Endothelial cell of umbilical vein (primary cell): ENCODE measurements around the gene ARID1B. TPM values are rescaled to one million over a fixed set of nuclear protein-coding genes. Genes with fewer than 3 reads are reported as not detected.

Source experiments
- BruUV-seq: library from RNA; stranded (reverse); fragments of 400-500 nt; replicated peaks from 2 replicates; lab custom pipeline; 2021; lab: Mats Ljungman, UMichigan
- CTCF ChIA-PET: fragments of 300-600, 350-600 bp; sonication (Branson Sonifier 250); formaldehyde crosslinking; loops from one replicate; lab custom pipeline; 2021; ENCODE audit warnings: antibody characterized with exemption, inconsistent platforms; lab: Charles Lee
- POLR2A ChIA-PET: fragments of 300-600, 350-600 bp; sonication (Branson Sonifier 250); formaldehyde crosslinking; loops from one replicate; lab custom pipeline; 2021; ENCODE audit warnings: antibody characterized with exemption, inconsistent platforms; lab: Charles Lee
- DNase-seq: peaks from one replicate; pipeline ENCODE4 v3.0.0-alpha.2; 2011; ENCODE audit warnings: low read depth, low spot score
- FAIRE-seq: peaks from 2 replicates; lab custom pipeline; 2011; peaks lifted over from hg19 to GRCh38; lab: Jason Lieb, UNC
- H2AFZ ChIP-seq: 2 replicates; pipeline ENCODE4 v1.6.0; 2012; ENCODE audit warnings: low read depth, low read length, control low read depth, inconsistent platforms
- H3K27ac ChIP-seq: 2 replicates; pipeline ENCODE4 v1.5.1; 2011; ENCODE audit warnings: low read depth, mild to moderate bottlenecking, control low read depth, low read length, moderate library complexity; ENCODE audit not compliant: insufficient read depth
- H3K27me3 ChIP-seq, 2 experiments: 2 replicates each; pipeline versions ENCODE4 v1.6.0 to v1.6.1; 2011; ENCODE audit warnings: low read length in 2 of 2, mixed read lengths in 1 of 2; ENCODE audit not compliant: control insufficient read depth in 2 of 2, insufficient read depth in 2 of 2
- H3K36me3 ChIP-seq, 2 experiments: 2 replicates in 1 of 2; 3 replicates in 1 of 2; pipeline ENCODE4 v1.5.1; 2011; ENCODE audit warnings: low read length in 2 of 2, mild to moderate bottlenecking in 1 of 2, moderate library complexity in 1 of 2; ENCODE audit not compliant: control insufficient read depth in 2 of 2, insufficient read depth in 2 of 2; ENCODE audit errors: extremely low read depth in 1 of 2
- H3K4me1 ChIP-seq: 3 replicates; pipeline ENCODE4 v1.5.1; 2011; ENCODE audit warnings: mild to moderate bottlenecking, low read length; ENCODE audit not compliant: control insufficient read depth, insufficient read depth; ENCODE audit errors: extremely low read depth
- H3K4me2 ChIP-seq: 2 replicates; pipeline ENCODE4 v1.6.1; 2011; ENCODE audit warnings: low read length, control low read depth, mixed read lengths; ENCODE audit not compliant: insufficient read depth
- H3K4me3 ChIP-seq, 3 experiments: fragments of 200-600 bp in 1 of 3; sonication (generic), shearing (Covaris generic) in 1 of 3; replicated peaks in 1 of 3; 2 replicates each; pipeline ENCODE4 v1.5.1; 2011 to 2016; ENCODE audit warnings: control low read depth in 3 of 3, low read length in 3 of 3, mild to moderate bottlenecking in 2 of 3, inconsistent platforms in 1 of 3, low read depth in 1 of 3, moderate library complexity in 1 of 3; ENCODE audit not compliant: insufficient read depth in 1 of 3
- H3K79me2 ChIP-seq: 2 replicates; pipeline ENCODE4 v1.6.0; 2012; ENCODE audit warnings: low read length, inconsistent platforms; ENCODE audit not compliant: control insufficient read depth, insufficient read depth
- H3K9ac ChIP-seq: replicated peaks from 2 replicates; pipeline ENCODE3; 2011; ENCODE audit warnings: low read length, control low read depth; ENCODE audit not compliant: insufficient read depth; ENCODE audit errors: extremely low read depth
- H3K9me1 ChIP-seq: replicated peaks from 3 replicates; pipeline ENCODE4 v1.6.0; 2011; ENCODE audit warnings: mild to moderate bottlenecking, low read length; ENCODE audit not compliant: control insufficient read depth, insufficient read depth; ENCODE audit errors: extremely low read depth
- H3K9me3 ChIP-seq: replicated peaks from 2 replicates; pipeline ENCODE4 v1.5.1; 2012; ENCODE audit warnings: low read length, inconsistent platforms; ENCODE audit not compliant: control insufficient read depth, insufficient read depth
- H4K20me1 ChIP-seq: replicated peaks from 2 replicates; pipeline ENCODE3; 2011; ENCODE audit warnings: mild to moderate bottlenecking, low read length; ENCODE audit not compliant: control insufficient read depth, insufficient read depth; ENCODE audit errors: extremely low read depth
- CTCF ChIP-seq, 2 donors: IDR thresholded peaks; 1 replicate in 1 of 2; 2 replicates in 1 of 2; pipeline ENCODE4 v1.5.1; 2011; ENCODE audit warnings: low read length in 2 of 2, mild to moderate bottlenecking in 2 of 2, moderate library complexity in 2 of 2, control low read depth in 1 of 2, inconsistent platforms in 1 of 2, low read depth in 1 of 2; ENCODE audit not compliant: insufficient read depth in 1 of 2; ENCODE audit errors: extremely low read depth in 1 of 2
- EZH2 ChIP-seq: IDR thresholded peaks from 2 replicates; pipeline ENCODE4 v1.6.1; 2012; ENCODE audit warnings: borderline replicate concordance, low read depth, mild to moderate bottlenecking, moderate library complexity, low read length, inconsistent platforms; ENCODE audit not compliant: severe bottlenecking
- FOS ChIP-seq: IDR thresholded peaks from 2 replicates; pipeline ENCODE4 v1.6.1; 2011; ENCODE audit warnings: mild to moderate bottlenecking, low read length, moderate library complexity, borderline replicate concordance; ENCODE audit not compliant: insufficient read depth
- GATA2 ChIP-seq: IDR thresholded peaks from 2 replicates; pipeline ENCODE4 v1.7.0; 2011; ENCODE audit warnings: low read depth, mild to moderate bottlenecking, moderate library complexity, mixed read lengths, low read length; ENCODE audit not compliant: insufficient read length, insufficient read depth
- JUN ChIP-seq: IDR thresholded peaks from 2 replicates; pipeline ENCODE4 v1.6.1; 2011; ENCODE audit warnings: borderline replicate concordance, low read depth; ENCODE audit not compliant: insufficient read length, insufficient read depth
- MYC ChIP-seq: IDR thresholded peaks from one replicate; pipeline ENCODE4 v1.6.1; 2011; ENCODE audit warnings: mild to moderate bottlenecking, low read depth, low read length
- POLR2A ChIP-seq: IDR thresholded peaks from 2 replicates; pipeline ENCODE4 v1.6.1; 2012; ENCODE audit warnings: low read depth, mild to moderate bottlenecking, control low read depth, low read length
- POLR2AphosphoS5 ChIP-seq: IDR thresholded peaks from 2 replicates; pipeline ENCODE4 v1.6.1; 2012; ENCODE audit warnings: low read depth, mild to moderate bottlenecking, control low read depth, low read length, moderate library complexity; ENCODE audit not compliant: insufficient read depth
- dilution Hi-C: fragments of 300-500 bp; cut with MboI; formaldehyde crosslinking; loops from one replicate; pipeline ENCODE4 v1.15.0; 2019; ENCODE audit warnings: low sequenced_read_pairs; ENCODE audit not compliant: extremely low pct_ligation_motif_present
- intact Hi-C: fragments of 100-400 bp; cut with micrococcal nuclease; formaldehyde crosslinking; loops from one replicate; pipeline ENCODE4 v1.10.0; 2022
- polyA plus RNA-seq, 4 experiments: library from polyadenylated mRNA; depleted of rRNA in 3 of 4; stranded (reverse) in 3 of 4; unstranded in 1 of 4; fragments of >200 nt; gene quantifications; 2 replicates each; pipeline versions ENCODE4 v1.2.1 to v1.2.3, GENCODE V29; 2011 to 2012; ENCODE audit warnings: missing spikeins in 1 of 4
- total RNA-seq: library from RNA; stranded (reverse); gene quantifications from 2 replicates; pipeline ENCODE4 v1.2.3, GENCODE V29; 2021
- TF ChIP-seq, protein P1 (sequence below): IDR thresholded peaks from 2 replicates; pipeline ENCODE4 v1.6.1; 2011; ENCODE audit not compliant: insufficient read depth, insufficient read length

ARID1B gene
- total and polyA plus RNA-seq, 2 donors (not counting 3 experiments of a cell fraction or from before 2014, with no cell fraction given) = 21.8 to 89.5 TPM

- no peak overlapping the region for H3K4me3 ChIP-seq
- dilution Hi-C loops (no loop called here), intact Hi-C loops (no loop called here)
- H3K9me3 ChIP-seq = no peaks in the 10 kb centered on the region
- no peak for DNase-seq
- no TSS peak for BruUV-seq
- no peak overlapping the region for H3K27ac ChIP-seq
- H2AFZ ChIP-seq = no peak overlapping the region
- H3K4me2 ChIP-seq = no peak overlapping the region
- H3K4me1 ChIP-seq = peaks cover 36% of the 10 kb centered on the region
- H3K27me3 ChIP-seq = no peaks in the 10 kb centered on the region
- no peaks in the 10 kb centered on the region for H3K9me1 ChIP-seq
- H4K20me1 ChIP-seq = no peaks in the 10 kb centered on the region
- H3K9ac ChIP-seq = no peak overlapping the region
- peaks cover 0 to 4% of the 10 kb centered on the region in 2 experiments for H3K36me3 ChIP-seq
- peaks cover 3% of the 10 kb centered on the region for H3K79me2 ChIP-seq
- no peak for FAIRE-seq
- TF ChIP-seq MYC (no peak), JUN (no peak), GATA2 (no peak), POLR2A (no peak), POLR2AphosphoS5 (no peak), EZH2 (no peak), CTCF (IDR thresholded peaks at IDR 0.05; ENCODE audit: extremely low read depth in 1 of 2, insufficient read depth in 1 of 2, low read depth in 1 of 2, low read length in 2 of 2) (no peak), FOS (no peak)
- TF ChIP-seq, protein P1, sequence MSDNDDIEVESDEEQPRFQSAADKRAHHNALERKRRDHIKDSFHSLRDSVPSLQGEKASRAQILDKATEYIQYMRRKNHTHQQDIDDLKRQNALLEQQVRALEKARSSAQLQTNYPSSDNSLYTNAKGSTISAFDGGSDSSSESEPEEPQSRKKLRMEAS = no peak
- ChIA-PET CTCF (interaction anchor here (0.9 to 1.4 kb wide), 3 partner anchors 41 to 65 kb away, joined by 3 read pairs; no protein-coding TSS in a partner anchor), POLR2A (interaction anchor here (0.8 kb wide), 1 partner anchor 294 kb away, joined by 3 read pairs; no protein-coding TSS in a partner anchor)
These were observed 309.5 kb downstream of the ARID1B start for GRCh38 chr6:157086632-157087031.
